Measurements from ENCODE around the gene C9orf57. TPM values are rescaled to one million over a fixed set of nuclear protein-coding genes. Genes with fewer than 3 reads are reported as not detected.

The C9orf57 gene
- total RNA-seq, 1 donor from 2014 or later, result not detected

- Mint-ChIP-seq H3K27ac (ENCODE audit: unreplicated experiment) (no peak overlapping the region), H3K9me3 (ENCODE audit: unreplicated experiment) (peaks cover 2% of the 10 kb centered on the region), H3K4me1 (ENCODE audit: low read depth, unreplicated experiment) (no peaks in the 10 kb centered on the region), H3K36me3 (ENCODE audit: low read depth, unreplicated experiment) (no peaks in the 10 kb centered on the region), H3K4me3 (ENCODE audit: unreplicated experiment) (no peak overlapping the region), H3K27me3 (ENCODE audit: low read depth, unreplicated experiment) (peaks cover 2% of the 10 kb centered on the region)
- H3K9me3 ChIP-seq (ENCODE audit: insufficient read depth, low read depth, low read length), result no peaks in the 10 kb centered on the region
- no peak overlapping the region for H3K27ac ChIP-seq (ENCODE audit: low read depth, low read length)
- no peaks in the 10 kb centered on the region for H3K27me3 ChIP-seq (ENCODE audit: insufficient read depth, low read length)
- no peaks in the 10 kb centered on the region for H3K36me3 ChIP-seq (ENCODE audit: insufficient read depth, low read length)
- no peaks in the 10 kb centered on the region for H3K4me1 ChIP-seq (ENCODE audit: insufficient read depth, low read length)
- TF ChIP-seq CTCF (IDR thresholded peaks at IDR 0.05; ENCODE audit: insufficient read depth, low read depth, low read length), result no peak
- TF ChIP-seq EZH2 (IDR thresholded peaks at IDR 0.05; ENCODE audit: insufficient read depth, low read length), result no peak
- H3K4me3 ChIP-seq (ENCODE audit: insufficient read depth, low read depth, low read length), result no peak overlapping the region
- H3K9ac ChIP-seq (ENCODE audit: low read length), result no peak overlapping the region
- no peak for DNase-seq (ENCODE audit: low read depth)
- no peaks in the 10 kb centered on the region for H3K79me2 ChIP-seq (ENCODE audit: insufficient read depth, low read length)
- H3K4me2 ChIP-seq (ENCODE audit: low read length), result no peak overlapping the region
- no peak for FAIRE-seq
- H2AFZ ChIP-seq (ENCODE audit: low read depth, low read length), result no peak overlapping the region
- H4K20me1 ChIP-seq (ENCODE audit: insufficient read depth, low read length), result no peaks in the 10 kb centered on the region
Measured at GRCh38 chr9:72065076-72065475, 4.7 kb upstream of the C9orf57 start.

GRCh38 chr9:72052122-72052521 lies 8.3 kb downstream of the C9orf57 start:
- Histone ChIP-seq H3K27me3 (ENCODE audit: insufficient read depth, low read length) (peaks cover 2% of the 10 kb centered on the region), H3K4me3 (ENCODE audit: insufficient read depth, low read depth, low read length) (no peak overlapping the region), H3K4me1 (ENCODE audit: insufficient read depth, low read length) (no peaks in the 10 kb centered on the region), H3K27ac (ENCODE audit: low read depth, low read length) (no peak overlapping the region), H3K4me2 (ENCODE audit: low read length) (no peak overlapping the region), H3K9me3 (ENCODE audit: insufficient read depth, low read depth, low read length) (no peaks in the 10 kb centered on the region), H4K20me1 (ENCODE audit: insufficient read depth, low read length) (no peaks in the 10 kb centered on the region), H3K9ac (ENCODE audit: low read length) (no peak overlapping the region), H2AFZ (ENCODE audit: low read depth, low read length) (no peak overlapping the region), H3K79me2 (ENCODE audit: insufficient read depth, low read length) (no peaks in the 10 kb centered on the region), H3K36me3 (ENCODE audit: insufficient read depth, low read length) (no peaks in the 10 kb centered on the region)
- no peaks in the 10 kb centered on the region for H3K27me3 Mint-ChIP-seq (ENCODE audit: low read depth, unreplicated experiment)
- H3K27ac Mint-ChIP-seq (ENCODE audit: unreplicated experiment), result no peak overlapping the region
- peaks cover 2% of the 10 kb centered on the region for H3K9me3 Mint-ChIP-seq (ENCODE audit: unreplicated experiment)
- FAIRE-seq (no peak), DNase-seq (ENCODE audit: low read depth) (no peak)
- H3K4me3 Mint-ChIP-seq (ENCODE audit: unreplicated experiment), result no peak overlapping the region
- no peaks in the 10 kb centered on the region for H3K4me1 Mint-ChIP-seq (ENCODE audit: low read depth, unreplicated experiment)
- TF ChIP-seq EZH2 (IDR thresholded peaks at IDR 0.05; ENCODE audit: insufficient read depth, low read length) (no peak), CTCF (IDR thresholded peaks at IDR 0.05; ENCODE audit: insufficient read depth, low read depth, low read length) (no peak)
- H3K36me3 Mint-ChIP-seq (ENCODE audit: low read depth, unreplicated experiment), result no peaks in the 10 kb centered on the region

GRCh38 chr9:72048850-72049249 lies 11.6 kb downstream of the C9orf57 start:
- no peaks in the 10 kb centered on the region for H3K4me1 ChIP-seq (ENCODE audit: insufficient read depth, low read length)
- DNase-seq (ENCODE audit: low read depth) (peak; percentile 46), FAIRE-seq (no peak)
- no peaks in the 10 kb centered on the region for H3K9me3 ChIP-seq (ENCODE audit: insufficient read depth, low read depth, low read length)
- no peak overlapping the region for H3K4me2 ChIP-seq (ENCODE audit: low read length)
- H4K20me1 ChIP-seq (ENCODE audit: insufficient read depth, low read length), result no peaks in the 10 kb centered on the region
- Mint-ChIP-seq H3K4me1 (ENCODE audit: low read depth, unreplicated experiment) (no peaks in the 10 kb centered on the region), H3K27me3 (ENCODE audit: low read depth, unreplicated experiment) (no peaks in the 10 kb centered on the region), H3K36me3 (ENCODE audit: low read depth, unreplicated experiment) (no peaks in the 10 kb centered on the region), H3K9me3 (ENCODE audit: unreplicated experiment) (peaks cover 2% of the 10 kb centered on the region), H3K27ac (ENCODE audit: unreplicated experiment) (no peak overlapping the region), H3K4me3 (ENCODE audit: unreplicated experiment) (no peak overlapping the region)
- no peaks in the 10 kb centered on the region for H3K79me2 ChIP-seq (ENCODE audit: insufficient read depth, low read length)
- peaks cover 2% of the 10 kb centered on the region for H3K27me3 ChIP-seq (ENCODE audit: insufficient read depth, low read length)
- H3K9ac ChIP-seq (ENCODE audit: low read length), result no peak overlapping the region
- no peak overlapping the region for H3K4me3 ChIP-seq (ENCODE audit: insufficient read depth, low read depth, low read length)
- no peak overlapping the region for H3K27ac ChIP-seq (ENCODE audit: low read depth, low read length)
- no peaks in the 10 kb centered on the region for H3K36me3 ChIP-seq (ENCODE audit: insufficient read depth, low read length)
- no peak overlapping the region for H2AFZ ChIP-seq (ENCODE audit: low read depth, low read length)
- TF ChIP-seq EZH2 (IDR thresholded peaks at IDR 0.05; ENCODE audit: insufficient read depth, low read length) (no peak), CTCF (IDR thresholded peaks at IDR 0.05; ENCODE audit: insufficient read depth, low read depth, low read length) (no peak)

Measured in astrocyte (in vitro differentiated cells and primary cell).